NCI-H146 treated with DMSO at 0.1 percent for 48 hours (cell line): ENCODE results near the gene SELENOV.

Source experiments
- DNase-seq: peaks from one replicate; lab custom pipeline; 2025; ENCODE audit not compliant: unreplicated experiment; lab: John Stamatoyannopoulos, UW

Gene SELENOV

DNA sequence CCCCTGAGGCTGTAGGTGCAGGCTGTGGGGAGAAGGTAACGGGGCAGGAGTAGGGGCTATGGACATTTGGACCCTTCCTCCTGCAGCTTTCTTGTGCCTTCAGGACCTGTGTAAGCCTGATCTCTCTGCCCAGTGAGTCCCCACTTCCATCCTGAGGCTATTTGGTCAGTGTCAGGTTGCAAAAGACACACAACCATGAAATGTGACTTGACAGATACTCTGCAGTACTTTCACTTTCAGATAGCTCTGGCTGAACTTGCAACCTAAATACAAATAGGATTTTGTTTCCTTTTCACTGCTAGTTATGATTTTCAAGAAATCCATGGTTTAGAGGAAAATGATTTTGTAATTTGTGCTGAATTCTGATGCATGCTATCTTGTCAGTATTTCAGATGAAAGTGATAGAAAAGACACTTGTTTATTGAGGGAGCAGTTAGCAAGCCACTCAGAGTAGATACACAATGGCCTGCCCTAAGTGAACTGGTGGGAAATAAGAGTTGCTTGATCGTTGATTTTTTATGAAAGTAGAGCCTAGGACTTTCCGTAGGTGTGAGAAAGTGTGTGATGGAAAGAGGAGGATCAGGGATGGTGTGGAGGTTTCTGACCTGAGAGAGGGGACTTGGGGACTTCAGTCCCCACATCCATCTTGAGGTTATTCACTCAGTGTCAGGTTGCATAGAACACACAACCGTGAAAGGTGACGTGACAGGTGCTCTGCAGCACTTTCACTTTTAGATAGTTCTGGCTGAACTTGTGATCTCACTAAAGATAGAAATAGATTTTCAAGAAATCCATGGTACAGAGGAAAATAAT is 43.1 kb downstream of the SELENOV start:
- DNase-seq = peak; percentile 76

DNA sequence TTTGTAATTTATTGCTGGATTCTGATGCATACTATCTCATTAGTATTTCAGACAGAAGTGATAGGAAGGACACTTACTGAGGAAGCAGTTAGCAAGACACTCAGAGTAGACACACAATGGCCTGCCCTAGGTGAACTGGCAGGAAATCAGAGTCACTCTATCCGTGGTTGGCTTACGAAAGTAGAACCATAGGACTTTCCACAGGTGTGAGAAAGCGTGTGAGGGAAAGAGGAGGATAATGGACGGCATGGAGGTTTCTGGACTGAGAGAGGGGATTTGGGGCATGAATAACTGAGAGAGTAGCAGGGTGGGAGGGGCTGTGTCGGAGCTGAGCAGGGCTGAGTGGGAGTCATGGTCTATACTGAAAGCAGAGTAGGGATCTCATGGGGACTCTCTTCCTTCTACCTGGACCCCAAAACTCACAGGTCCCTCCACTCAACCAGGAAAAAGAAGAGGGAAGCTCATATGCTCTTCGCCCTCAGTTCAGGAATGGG is 43.7 kb downstream of the SELENOV start:
- DNase-seq = peak; percentile 48

DNA sequence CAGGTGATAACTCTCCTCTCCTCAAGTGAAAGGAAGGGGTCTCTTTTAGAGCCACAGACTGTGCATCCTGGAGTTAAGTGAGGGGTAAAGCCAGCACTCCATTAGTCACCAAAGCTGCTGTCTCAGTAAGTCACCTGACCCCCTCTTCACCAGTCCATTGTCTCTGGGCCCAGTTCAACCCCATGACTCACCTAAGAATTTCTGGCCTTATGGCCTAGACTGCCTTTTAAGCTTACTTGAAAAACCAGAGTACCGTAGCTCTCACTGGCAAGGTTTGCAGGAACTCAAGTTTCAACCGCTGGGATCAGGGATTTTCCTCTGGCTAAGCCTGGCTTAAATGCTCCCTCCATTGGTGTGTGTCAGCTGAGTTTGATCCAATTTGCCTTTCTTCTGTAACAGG is 48.5 kb downstream of the SELENOV start:
- DNase-seq = no peak

DNA sequence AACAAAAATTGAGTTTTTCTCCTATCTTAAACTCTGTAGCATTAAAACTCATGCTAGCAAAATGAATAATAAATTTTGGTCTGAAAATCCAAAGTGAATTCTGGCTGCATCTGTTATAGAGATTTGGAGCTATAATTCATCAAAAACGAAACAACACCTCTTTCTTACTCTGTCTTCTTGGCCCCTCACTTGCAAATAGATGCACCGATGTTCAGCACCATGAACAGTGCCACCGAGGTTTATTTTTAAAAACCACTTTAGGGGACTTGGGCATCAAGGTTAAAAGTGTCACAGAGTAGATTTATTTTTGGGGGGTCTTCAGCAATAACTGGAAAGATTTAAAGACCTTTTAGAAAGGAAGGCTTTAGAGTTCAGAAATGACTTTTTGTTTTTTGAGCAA is 51.1 kb downstream of the SELENOV start:
- no peak for DNase-seq

DNA sequence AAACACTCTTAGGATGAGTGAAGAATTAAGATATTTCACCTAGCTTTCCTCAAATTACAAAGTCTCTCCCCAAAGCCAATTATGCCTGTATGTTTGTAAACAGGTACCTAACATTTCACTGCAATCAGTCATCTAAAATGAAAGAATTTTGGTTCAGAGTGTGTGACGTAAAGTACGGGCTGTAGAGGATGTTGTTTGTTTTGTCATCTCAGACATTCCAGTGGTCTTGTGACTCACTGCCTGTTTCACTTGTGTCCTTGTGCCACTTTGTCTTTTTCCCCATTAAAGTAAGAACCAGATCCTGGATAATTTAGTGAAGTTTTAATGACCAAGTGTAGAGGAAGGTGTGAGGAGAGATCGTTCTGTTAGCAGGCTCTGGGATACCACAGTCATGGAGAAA is 53.7 kb downstream of the SELENOV start:
- DNase-seq = no peak
